HepG2 (cell line): ENCODE data around the gene WNT5B. TPM values are rescaled to one million over a fixed set of nuclear protein-coding genes. Genes with fewer than 3 reads are reported as not detected.

ENCODE experiments used
- ATAC-seq: fragments of 200-7000 bp; cut with Tn5 transposase; 3 replicates; pipeline ENCODE4 v1.9.1; 2020; ENCODE audit warnings: mild to moderate bottlenecking, moderate library complexity
- BruUV-seq: library from RNA; stranded (reverse); fragments of 400-500 nt; replicated peaks from 2 replicates; lab custom pipeline; 2021; lab: Mats Ljungman, UMichigan
- CTCF ChIA-PET: fragments of 300-600 bp; formaldehyde crosslinking; extraction: SDS; loops from one replicate; lab custom pipeline; 2021; ENCODE audit warnings: low total read pairs, inconsistent platforms, low intra/inter-chr PET ratio; lab: Yijun Ruan, JAX
- POLR2A ChIA-PET: fragments of 350-600 bp; sonication (Branson Sonifier 250); formaldehyde crosslinking; loops from one replicate; lab custom pipeline; 2020; ENCODE audit warnings: antibody characterized with exemption, inconsistent platforms; lab: Yijun Ruan, JAX
- DNase-seq: peaks from one replicate; pipeline ENCODE4 v3.0.0-alpha.2; 2015; ENCODE audit warnings: low spot score
- FAIRE-seq: peaks from 3 replicates; lab custom pipeline; 2011; peaks lifted over from hg19 to GRCh38; lab: Jason Lieb, UNC
- H2AFZ ChIP-seq: one replicate; pipeline ENCODE4 v1.6.1; 2011; ENCODE audit warnings: low read length, inconsistent platforms
- H3K27ac ChIP-seq: fragments of 300-600 bp; 3 replicates; pipeline ENCODE4 v1.8.0; 2011; ENCODE audit warnings: mixed run types, mild to moderate bottlenecking, mixed read lengths, low read length, inconsistent platforms; ENCODE audit not compliant: insufficient read depth; ENCODE audit errors: extremely low read length
- H3K27me3 ChIP-seq, 2 experiments: fragments of 200-600 bp in 1 of 2; 2 replicates in 1 of 2; 3 replicates in 1 of 2; pipeline versions ENCODE4 v1.6.0 to v1.8.0; 2011; ENCODE audit warnings: low read length in 2 of 2, mild to moderate bottlenecking in 2 of 2, moderate library complexity in 2 of 2, inconsistent platforms in 1 of 2; ENCODE audit not compliant: insufficient read depth in 2 of 2, control insufficient read depth in 1 of 2
- H3K36me3 ChIP-seq, 2 experiments: fragments of 200-600 bp in 1 of 2; replicated peaks in 1 of 2; 2 replicates in 1 of 2; 3 replicates in 1 of 2; pipeline versions ENCODE4 v1.5.1 to v1.8.0; 2011; ENCODE audit warnings: low read length in 2 of 2, inconsistent platforms in 1 of 2; ENCODE audit not compliant: insufficient read depth in 2 of 2, control insufficient read depth in 1 of 2
- H3K4me1 ChIP-seq: 2 replicates; pipeline ENCODE4 v1.5.1; 2012; ENCODE audit warnings: low read length, inconsistent platforms; ENCODE audit not compliant: insufficient read depth
- H3K4me2 ChIP-seq: 2 replicates; pipeline ENCODE4 v1.6.0; 2011; ENCODE audit warnings: low read depth, low read length, inconsistent platforms
- H3K4me3 ChIP-seq, 3 experiments: fragments of 200-600 bp in 1 of 3; sonication (generic), shearing (Covaris generic) in 1 of 3; replicated peaks in 1 of 3; 2 replicates each; pipeline ENCODE4 v1.5.1; 2011 to 2016; ENCODE audit warnings: low read length in 3 of 3, inconsistent platforms in 2 of 3, low read depth in 2 of 3, mild to moderate bottlenecking in 2 of 3, control low read depth in 1 of 3, mixed read lengths in 1 of 3; ENCODE audit not compliant: insufficient read depth in 1 of 3
- H3K79me2 ChIP-seq: one replicate; pipeline ENCODE4 v1.6.1; 2011; ENCODE audit warnings: low read length, inconsistent platforms; ENCODE audit not compliant: insufficient read depth
- H3K9ac ChIP-seq: 2 replicates; pipeline ENCODE4 v1.6.0; 2011; ENCODE audit warnings: mild to moderate bottlenecking, low read depth, low read length, inconsistent platforms; ENCODE audit not compliant: insufficient read depth
- H3K9me3 ChIP-seq: 2 replicates; pipeline ENCODE4 v1.5.1; 2012; ENCODE audit warnings: mild to moderate bottlenecking, low read length
- H4K20me1 ChIP-seq: 2 replicates; pipeline ENCODE4 v1.6.0; 2011; ENCODE audit warnings: inconsistent platforms, mild to moderate bottlenecking, low read length, moderate library complexity; ENCODE audit not compliant: insufficient read depth
- CTCF ChIP-seq: sonication (generic); formaldehyde crosslinking; IDR thresholded peaks from 2 replicates; pipeline ENCODE4 v1.5.0; 2020; ENCODE audit warnings: mild to moderate bottlenecking, missing genetic modification reagents, moderate library complexity
- DMAP1 ChIP-seq: IDR thresholded peaks from 2 replicates; pipeline ENCODE4 v1.6.1; 2016
- DR1 ChIP-seq: sonication (generic); formaldehyde crosslinking; IDR thresholded peaks from 2 replicates; pipeline ENCODE4 v1.8.0; 2021; ENCODE audit warnings: mild to moderate bottlenecking, missing genetic modification reagents, inconsistent platforms
- KLF12 ChIP-seq: sonication (generic); formaldehyde crosslinking; IDR thresholded peaks from 2 replicates; pipeline ENCODE4 v1.4.0; 2020; ENCODE audit warnings: missing genetic modification reagents, borderline replicate concordance
- NR2C2 ChIP-seq: sonication (generic); formaldehyde crosslinking; IDR thresholded peaks from 2 replicates; pipeline ENCODE4 v1.4.0; 2020; ENCODE audit warnings: missing genetic modification reagents, mild to moderate bottlenecking, moderate library complexity, borderline replicate concordance
- SAP130 ChIP-seq: IDR thresholded peaks from 2 replicates; pipeline ENCODE4 v1.6.1; 2016; ENCODE audit warnings: low read depth
- ZFP91 ChIP-seq: sonication (generic); formaldehyde crosslinking; IDR thresholded peaks from 2 replicates; pipeline ENCODE4 v1.9.0; 2022; ENCODE audit warnings: missing genetic modification reagents, mild to moderate bottlenecking, borderline replicate concordance
- ZFX ChIP-seq: sonication (generic); formaldehyde crosslinking; IDR thresholded peaks from 2 replicates; pipeline ENCODE4 v1.4.0; 2020; ENCODE audit warnings: mild to moderate bottlenecking, low read depth, missing genetic modification reagents, moderate library complexity
- ZNF180 ChIP-seq: sonication (generic); formaldehyde crosslinking; IDR thresholded peaks from 2 replicates; pipeline ENCODE4 v1.4.0; 2020; ENCODE audit warnings: low read depth, missing genetic modification reagents, borderline replicate concordance
- ZNF33A ChIP-seq: sonication (generic); formaldehyde crosslinking; IDR thresholded peaks from 2 replicates; pipeline ENCODE4 v1.5.1; 2020; ENCODE audit warnings: missing genetic modification reagents, mild to moderate bottlenecking, moderate library complexity, borderline replicate concordance
- ZNF558 ChIP-seq: sonication (generic); formaldehyde crosslinking; IDR thresholded peaks from 2 replicates; pipeline ENCODE4 v1.9.0; 2022; ENCODE audit warnings: mild to moderate bottlenecking, missing genetic modification reagents, borderline replicate concordance
- WGBS: methylation state at CpG from one replicate; pipeline ENCODE4 v1.1.6; 2017; ENCODE audit warnings: low lambda C conversion rate; 5-methylcytosine and 5-hydroxymethylcytosine counted together
- in situ Hi-C: cut with HindIII; loops from 2 replicates; pipeline ENCODE4 v1.10.0; 2017; ENCODE audit warnings: low pct_unique_long_range_greater_than_20kb; ENCODE audit not compliant: extremely low pct_ligation_motif_present
- intact Hi-C: fragments of 100-400 bp; cut with micrococcal nuclease; formaldehyde crosslinking; loops from one replicate; pipeline ENCODE4 v1.10.0; 2022; ENCODE audit not compliant: unreplicated experiment
- polyA plus RNA-seq, 8 experiments: library from polyadenylated mRNA; depleted of rRNA in 3 of 8; stranded (reverse) in 7 of 8; unstranded in 1 of 8; fragments of >200 nt; fragmentation: Illumina TruSeq in 4 of 8; extraction: Trizol in 4 of 8; gene quantifications; 2 replicates each; pipeline versions ENCODE4 v1.2.1 to v1.2.3, GENCODE V29; 2011 to 2016; ENCODE audit warnings: low read depth in 4 of 8, missing spikeins in 1 of 8, mixed read lengths in 1 of 8; ENCODE audit not compliant: insufficient read depth in 1 of 8
- total RNA-seq, 5 experiments: library from RNA; depleted of rRNA; stranded (reverse); fragments of >200 nt; fragmentation: Illumina TruSeq; extraction: Trizol; gene quantifications; 2 replicates each; pipeline ENCODE4 v1.2.3, GENCODE V29; 2016; ENCODE audit warnings: low read depth in 1 of 5
- TF ChIP-seq, protein P1 (sequence below): sonication (generic); formaldehyde crosslinking; IDR thresholded peaks from 2 replicates; pipeline ENCODE4; 2020; ENCODE audit warnings: missing genetic modification reagents, mild to moderate bottlenecking, borderline replicate concordance
- TF ChIP-seq, protein P2 (sequence below): sonication (generic); formaldehyde crosslinking; IDR thresholded peaks from 2 replicates; pipeline ENCODE4 v1.4.0; 2020; ENCODE audit warnings: missing genetic modification reagents

Gene WNT5B
- total and polyA plus RNA-seq, 2 of the 13 experiments (the other 11 are each of a cell fraction or from before 2014, with no cell fraction given) = 0.04 TPM; not detected in 1

GRCh38 chr12:1690578-1691122 is 61.6 kb downstream of the WNT5B start, which contains the start of gene ADIPOR2 (continued):
- TF ChIP-seq, protein P1, sequence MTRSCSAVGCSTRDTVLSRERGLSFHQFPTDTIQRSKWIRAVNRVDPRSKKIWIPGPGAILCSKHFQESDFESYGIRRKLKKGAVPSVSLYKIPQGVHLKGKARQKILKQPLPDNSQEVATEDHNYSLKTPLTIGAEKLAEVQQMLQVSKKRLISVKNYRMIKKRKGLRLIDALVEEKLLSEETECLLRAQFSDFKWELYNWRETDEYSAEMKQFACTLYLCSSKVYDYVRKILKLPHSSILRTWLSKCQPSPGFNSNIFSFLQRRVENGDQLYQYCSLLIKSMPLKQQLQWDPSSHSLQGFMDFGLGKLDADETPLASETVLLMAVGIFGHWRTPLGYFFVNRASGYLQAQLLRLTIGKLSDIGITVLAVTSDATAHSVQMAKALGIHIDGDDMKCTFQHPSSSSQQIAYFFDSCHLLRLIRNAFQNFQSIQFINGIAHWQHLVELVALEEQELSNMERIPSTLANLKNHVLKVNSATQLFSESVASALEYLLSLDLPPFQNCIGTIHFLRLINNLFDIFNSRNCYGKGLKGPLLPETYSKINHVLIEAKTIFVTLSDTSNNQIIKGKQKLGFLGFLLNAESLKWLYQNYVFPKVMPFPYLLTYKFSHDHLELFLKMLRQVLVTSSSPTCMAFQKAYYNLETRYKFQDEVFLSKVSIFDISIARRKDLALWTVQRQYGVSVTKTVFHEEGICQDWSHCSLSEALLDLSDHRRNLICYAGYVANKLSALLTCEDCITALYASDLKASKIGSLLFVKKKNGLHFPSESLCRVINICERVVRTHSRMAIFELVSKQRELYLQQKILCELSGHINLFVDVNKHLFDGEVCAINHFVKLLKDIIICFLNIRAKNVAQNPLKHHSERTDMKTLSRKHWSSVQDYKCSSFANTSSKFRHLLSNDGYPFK = peak; percentile 55; the same call in 1 of the 2 replicates

- no peaks in the 10 kb centered on the region for H3K27me3 ChIP-seq
- H3K27ac ChIP-seq = peak overlapping the region; percentile 92
- 0% methylated on average over 9 of the region's 56 CpGs for WGBS
- BruUV-seq = no TSS peak
- ChIA-PET POLR2A (interaction anchor here (0.6 to 2.5 kb wide), 12 partner anchors 10 to 125 kb away, joined by 3 to 37 read pairs (median 5); no protein-coding TSS in a partner anchor), CTCF (no interaction called here)
- peak; percentile 31 for DNase-seq
- peak overlapping the region; percentile 75 for H3K4me2 ChIP-seq
- no peak for FAIRE-seq
- peaks cover 40% of the 10 kb centered on the region for H4K20me1 ChIP-seq
- intact Hi-C loops = loop anchor here (2.0 to 5.0 kb wide), 4 partner anchors 15 to 101 kb away; no protein-coding TSS in a partner anchor
- H3K9me3 ChIP-seq = no peaks in the 10 kb centered on the region
- H2AFZ ChIP-seq = no peak overlapping the region
- peak overlapping the region; percentile 95 for H3K9ac ChIP-seq
- H3K79me2 ChIP-seq = peaks cover 53% of the 10 kb centered on the region
- H3K4me1 ChIP-seq = peaks cover 49% of the 10 kb centered on the region
- in situ Hi-C loops = no loop called here
- H3K4me3 ChIP-seq = peak overlapping the region; percentile 92 to 100 (median 94)
- H3K36me3 ChIP-seq = peaks cover 0 to 5% of the 10 kb centered on the region in 2 experiments; a peak in 1 of 5 replicates
- ATAC-seq = peak; percentile 81
- TF ChIP-seq DR1 (no peak), ZNF33A (CRISPR knock-in tag) (no peak), ZFX (peak; percentile 7; the same call in 1 of the 2 replicates), CTCF (CRISPR knock-in tag) (peak; percentile 50), SAP130 (0 out of 2 replicates have a peak, but pooled peaks have one; percentile 14), NR2C2 (CRISPR knock-in tag) (peak; percentile 20), ZFP91 (no peak), KLF12 (no peak), DMAP1 (CRISPR knock-in tag) (peak; percentile 52; the same call in 1 of the 2 replicates), ZNF558 (CRISPR knock-in tag) (0 out of 2 replicates have a peak, but pooled peaks have one; percentile 53), ZNF180 (no peak)
- TF ChIP-seq, protein P2, sequence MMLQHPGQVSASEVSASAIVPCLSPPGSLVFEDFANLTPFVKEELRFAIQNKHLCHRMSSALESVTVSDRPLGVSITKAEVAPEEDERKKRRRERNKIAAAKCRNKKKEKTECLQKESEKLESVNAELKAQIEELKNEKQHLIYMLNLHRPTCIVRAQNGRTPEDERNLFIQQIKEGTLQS (CRISPR knock-in tag) = 0 out of 2 replicates have a peak, but pooled peaks have one; percentile 15
These were observed 62.3 kb downstream of the WNT5B start for GRCh38 chr12:1691123-1692007.
